H4 (cell line): ENCODE data around the gene BABAM2. TPM values are rescaled to one million over a fixed set of nuclear protein-coding genes. Genes with fewer than 3 reads are reported as not detected.
A peak's percentile ranks its signal among the peaks of the same experiment; 100 is the strongest.
"Not testable (repeated sequence)": the region's sequence is repeated elsewhere in the genome, so short reads cannot be mapped to it uniquely, and the experiment has no call there.

Experiments used
- DNase-seq: peaks from one replicate; pipeline ENCODE4 v3.0.0-alpha.2; 2015; ENCODE audit warnings: low spot score
- total RNA-seq: library from RNA; depleted of rRNA; stranded (reverse); fragments of >200 nt; shearing (Covaris generic); gene quantifications from 2 replicates; pipeline ENCODE4 v1.2.3, GENCODE V29; 2014

The BABAM2 gene
- total RNA-seq, 1 experiment from 2014 or later: 20.7 TPM

- DNase-seq: no peak
Observed at GRCh38 chr2:28357948-28358667, 467.6 kb downstream of the BABAM2 start.

- no peak for DNase-seq
Observed at GRCh38 chr2:28358668-28359201, 468.2 kb downstream of the BABAM2 start.

- DNase-seq: peak; percentile 84
Observed at GRCh38 chr2:28359222-28360057, 468.9 kb downstream of the BABAM2 start.

- DNase-seq: no peak
Observed at GRCh38 chr2:28360058-28360717, 469.7 kb downstream of the BABAM2 start.

- DNase-seq: peak; percentile 43
Observed at GRCh38 chr2:28360718-28361293, 470.3 kb downstream of the BABAM2 start.

GRCh38 chr2:28361991-28362710 lies 471.6 kb downstream of the BABAM2 start:
- DNase-seq: no peak

GRCh38 chr2:28362991-28363521 lies 472.5 kb downstream of the BABAM2 start:
- no peak for DNase-seq

- no peak for DNase-seq
Observed at GRCh38 chr2:28363686-28364280, 473.3 kb downstream of the BABAM2 start.

GRCh38 chr2:28364610-28365009 lies 474.1 kb downstream of the BABAM2 start:
- no peak for DNase-seq

GRCh38 chr2:28365158-28365557 lies 474.6 kb downstream of the BABAM2 start:
- DNase-seq: no peak

GRCh38 chr2:28366149-28366495 lies 475.6 kb downstream of the BABAM2 start:
- DNase-seq: no peak

GRCh38 chr2:28366496-28367282 lies 476.2 kb downstream of the BABAM2 start:
- DNase-seq: peak; percentile 47

GRCh38 chr2:28367667-28368356 lies 477.3 kb downstream of the BABAM2 start:
- no peak for DNase-seq

GRCh38 chr2:28368357-28368798 lies 477.8 kb downstream of the BABAM2 start:
- DNase-seq: no peak

- no peak for DNase-seq
Observed at GRCh38 chr2:28369358-28369757, 478.8 kb downstream of the BABAM2 start.

- no peak for DNase-seq
Observed at GRCh38 chr2:28370354-28370753, 479.8 kb downstream of the BABAM2 start.

- DNase-seq: not testable (repeated sequence)
Observed at GRCh38 chr2:28371728-28372127, 481.2 kb downstream of the BABAM2 start.

GRCh38 chr2:28373854-28374253 lies 483.3 kb downstream of the BABAM2 start:
- no peak for DNase-seq

- no peak for DNase-seq
Observed at GRCh38 chr2:28374331-28374730, 483.8 kb downstream of the BABAM2 start.
